Osteoblast (primary cell): ENCODE data around the gene WIPF1. TPM values are rescaled to one million over a fixed set of nuclear protein-coding genes. Genes with fewer than 3 reads are reported as not detected.

Source experiments
- DNase-seq: peaks from one replicate; pipeline ENCODE4 v3.0.0; 2011; ENCODE audit warnings: low spot score, mixed read lengths; ENCODE audit not compliant: insufficient read length; ENCODE audit errors: missing footprints
- H2AFZ ChIP-seq: 2 replicates; pipeline ENCODE4 v1.6.0; 2011; ENCODE audit warnings: mild to moderate bottlenecking, low read length
- H3K27ac ChIP-seq: 2 replicates; pipeline ENCODE4 v1.5.1; 2011; ENCODE audit warnings: mild to moderate bottlenecking, low read depth, low read length, moderate library complexity
- H3K27me3 ChIP-seq: 2 replicates; pipeline ENCODE4 v1.6.0; 2012; ENCODE audit warnings: mild to moderate bottlenecking, control low read depth, inconsistent platforms, low read length, moderate library complexity; ENCODE audit not compliant: insufficient read depth
- H3K36me3 ChIP-seq: 2 replicates; pipeline ENCODE4 v1.5.1; 2011; ENCODE audit warnings: mild to moderate bottlenecking, low read length, control low read depth, moderate library complexity; ENCODE audit not compliant: insufficient read depth
- H3K4me1 ChIP-seq: 2 replicates; pipeline ENCODE4 v1.5.1; 2011; ENCODE audit warnings: mild to moderate bottlenecking, low read length, control low read depth, moderate library complexity; ENCODE audit not compliant: insufficient read depth
- H3K4me2 ChIP-seq: 2 replicates; pipeline ENCODE4 v1.6.0; 2011; ENCODE audit warnings: mild to moderate bottlenecking, low read length; ENCODE audit not compliant: insufficient read depth
- H3K4me3 ChIP-seq: fragments of 200-600 bp; sonication (generic); 3 replicates; pipeline ENCODE4 v1.5.1; 2012; ENCODE audit warnings: mild to moderate bottlenecking, low read length, inconsistent platforms; ENCODE audit not compliant: insufficient read depth
- H3K79me2 ChIP-seq: 2 replicates; pipeline ENCODE4 v1.6.0; 2012; ENCODE audit warnings: mild to moderate bottlenecking, low read length, control low read depth, inconsistent platforms; ENCODE audit not compliant: insufficient read depth
- H3K9me3 ChIP-seq: 2 replicates; pipeline ENCODE4 v1.5.1; 2011; ENCODE audit warnings: low read depth, low read length, control low read depth
- H4K20me1 ChIP-seq: 2 replicates; pipeline ENCODE4 v1.6.0; 2012; ENCODE audit warnings: mild to moderate bottlenecking, low read length, control low read depth; ENCODE audit not compliant: insufficient read depth
- CTCF ChIP-seq: IDR thresholded peaks from 2 replicates; pipeline ENCODE4 v1.5.1; 2011; ENCODE audit warnings: mild to moderate bottlenecking, low read depth, low read length, moderate library complexity; ENCODE audit errors: extremely low read depth
- total RNA-seq: library from RNA; depleted of rRNA; stranded (reverse); fragments of >200 nt; gene quantifications from 2 replicates; pipeline ENCODE4 v1.2.3, GENCODE V29; 2012

The WIPF1 gene
- total RNA-seq, 1 donor, result 17.7 TPM

GRCh38 chr2:174641168-174641567 is 43.6 kb upstream of the WIPF1 start:
- no peaks in the 10 kb centered on the region for H3K9me3 ChIP-seq
- H3K27ac ChIP-seq, result no peak overlapping the region
- no peak for TF ChIP-seq CTCF
- H3K4me3 ChIP-seq, result no peak overlapping the region
- H3K36me3 ChIP-seq, result no peaks in the 10 kb centered on the region
- H3K27me3 ChIP-seq, result no peaks in the 10 kb centered on the region
- peaks cover 33% of the 10 kb centered on the region for H3K79me2 ChIP-seq
- no peak overlapping the region for H3K4me2 ChIP-seq
- DNase-seq, result no peak
- no peak overlapping the region for H2AFZ ChIP-seq
- peaks cover 6% of the 10 kb centered on the region for H3K4me1 ChIP-seq
- no peaks in the 10 kb centered on the region for H4K20me1 ChIP-seq

- Histone ChIP-seq H3K4me1 (peaks cover 47% of the 10 kb centered on the region), H3K27me3 (no peaks in the 10 kb centered on the region), H2AFZ (no peak overlapping the region), H3K4me3 (no peak overlapping the region), H4K20me1 (no peaks in the 10 kb centered on the region), H3K36me3 (no peaks in the 10 kb centered on the region), H3K27ac (peak overlapping the region; percentile 83), H3K79me2 (peaks cover 49% of the 10 kb centered on the region), H3K9me3 (no peaks in the 10 kb centered on the region), H3K4me2 (no peak overlapping the region)
- peak; percentile 35 for TF ChIP-seq CTCF
- DNase-seq, result no peak
Measured at GRCh38 chr2:174636987-174637386, 39.4 kb upstream of the WIPF1 start.

GRCh38 chr2:174635776-174636404 is 38.3 kb upstream of the WIPF1 start:
- no peak for TF ChIP-seq CTCF
- Histone ChIP-seq H3K9me3 (no peaks in the 10 kb centered on the region), H4K20me1 (no peaks in the 10 kb centered on the region), H3K4me2 (peak overlapping the region; percentile 48), H3K4me1 (peaks cover 57% of the 10 kb centered on the region), H2AFZ (peak overlapping the region; percentile 13), H3K27ac (peak overlapping the region; percentile 83), H3K27me3 (no peaks in the 10 kb centered on the region), H3K4me3 (no peak overlapping the region), H3K36me3 (no peaks in the 10 kb centered on the region), H3K79me2 (peaks cover 41% of the 10 kb centered on the region)
- peak; percentile 59 for DNase-seq

- Histone ChIP-seq H4K20me1 (no peaks in the 10 kb centered on the region), H3K4me3 (no peak overlapping the region), H3K27me3 (no peaks in the 10 kb centered on the region), H3K4me2 (no peak overlapping the region), H3K36me3 (no peaks in the 10 kb centered on the region), H3K9me3 (no peaks in the 10 kb centered on the region), H2AFZ (no peak overlapping the region), H3K4me1 (peaks cover 65% of the 10 kb centered on the region), H3K27ac (peak overlapping the region; percentile 83), H3K79me2 (peaks cover 41% of the 10 kb centered on the region)
- no peak for TF ChIP-seq CTCF
- no peak for DNase-seq
Measured at GRCh38 chr2:174635015-174635593, 37.5 kb upstream of the WIPF1 start.
